Esophagus muscularis mucosa (tissue), 4 donors: Measurements from ENCODE around the gene USP49. TPM values are rescaled to one million over a fixed set of nuclear protein-coding genes. Genes with fewer than 3 reads are reported as not detected.

Experiments used
- DNase-seq: peaks from one replicate; pipeline ENCODE4 v3.0.0-alpha.2; 2017; ENCODE audit errors: extremely low spot score
- H3K27ac ChIP-seq, 4 donors: fragments of 200-600 bp; sonication (generic); replicated peaks in 1 of 4; 1 replicate in 3 of 4; 2 replicates in 1 of 4; pipeline ENCODE4 v1.5.1; 2016 to 2019; ENCODE audit warnings: mild to moderate bottlenecking in 1 of 4
- H3K27me3 ChIP-seq, 4 donors: fragments of 200-600 bp; sonication (generic); one replicate each; pipeline versions ENCODE4 v1.5.1 to v1.6.0; 2016 to 2019
- H3K36me3 ChIP-seq, 4 donors: fragments of 200-600 bp; sonication (generic); one replicate each; pipeline ENCODE4 v1.5.1; 2016 to 2019
- H3K4me1 ChIP-seq, 4 donors: fragments of 200-600 bp; sonication (generic); one replicate each; pipeline ENCODE4 v1.5.1; 2016 to 2019
- H3K4me3 ChIP-seq, 4 donors: fragments of 200-600 bp; sonication (generic); 1 replicate in 2 of 4; 2 replicates in 2 of 4; pipeline ENCODE4 v1.5.1; 2016 to 2019; ENCODE audit warnings: mild to moderate bottlenecking in 4 of 4, moderate library complexity in 1 of 4
- H3K9me3 ChIP-seq, 4 donors: fragments of 200-600 bp; sonication (generic); 1 replicate in 3 of 4; 2 replicates in 1 of 4; pipeline ENCODE4 v1.5.1; 2016 to 2019
- EP300 ChIP-seq: sonication (generic); formaldehyde crosslinking; IDR thresholded peaks from one replicate; pipeline ENCODE4 v1.6.1; 2017; ENCODE audit warnings: antibody characterized with exemption
- POLR2A ChIP-seq: fragments of 450-650 bp; IDR thresholded peaks from one replicate; pipeline ENCODE4 v1.6.1; 2017; ENCODE audit warnings: antibody characterized with exemption, moderate library complexity, mild to moderate bottlenecking, low read depth
- POLR2AphosphoS5 ChIP-seq, 2 donors: sonication (generic); formaldehyde crosslinking; IDR thresholded peaks; one replicate each; pipeline ENCODE4 v1.6.1; 2017; ENCODE audit warnings: antibody characterized with exemption in 2 of 2
- WGBS: methylation state at CpG from one replicate; pipeline ENCODE4 v1.1.5; 2018; 5-methylcytosine and 5-hydroxymethylcytosine counted together
- intact Hi-C: fragments of 100-400 bp; cut with DNase I; formaldehyde crosslinking; loops from one replicate; pipeline ENCODE4 v1.15.1; 2023
- total RNA-seq, 4 donors: library from RNA; depleted of rRNA; stranded (reverse); fragments of >200 nt; gene quantifications; one replicate each; pipeline versions ENCODE4 v1.1.0 to v1.2.1, GENCODE V29; 2016
- TF ChIP-seq, protein P1 (sequence below), 3 experiments: fragments of 200-600 bp in 2 of 3; fragments of 450-650 bp in 1 of 3; sonication (generic) in 2 of 3; IDR thresholded peaks; one replicate each; pipeline ENCODE4 v1.5.1; 2017 to 2019; ENCODE audit warnings: antibody characterized with exemption in 3 of 3, mild to moderate bottlenecking in 2 of 3, moderate library complexity in 1 of 3

The USP49 gene
- total RNA-seq, 4 donors from 2014 or later, result 1.3 to 2.5 (median 2.3) TPM

DNA sequence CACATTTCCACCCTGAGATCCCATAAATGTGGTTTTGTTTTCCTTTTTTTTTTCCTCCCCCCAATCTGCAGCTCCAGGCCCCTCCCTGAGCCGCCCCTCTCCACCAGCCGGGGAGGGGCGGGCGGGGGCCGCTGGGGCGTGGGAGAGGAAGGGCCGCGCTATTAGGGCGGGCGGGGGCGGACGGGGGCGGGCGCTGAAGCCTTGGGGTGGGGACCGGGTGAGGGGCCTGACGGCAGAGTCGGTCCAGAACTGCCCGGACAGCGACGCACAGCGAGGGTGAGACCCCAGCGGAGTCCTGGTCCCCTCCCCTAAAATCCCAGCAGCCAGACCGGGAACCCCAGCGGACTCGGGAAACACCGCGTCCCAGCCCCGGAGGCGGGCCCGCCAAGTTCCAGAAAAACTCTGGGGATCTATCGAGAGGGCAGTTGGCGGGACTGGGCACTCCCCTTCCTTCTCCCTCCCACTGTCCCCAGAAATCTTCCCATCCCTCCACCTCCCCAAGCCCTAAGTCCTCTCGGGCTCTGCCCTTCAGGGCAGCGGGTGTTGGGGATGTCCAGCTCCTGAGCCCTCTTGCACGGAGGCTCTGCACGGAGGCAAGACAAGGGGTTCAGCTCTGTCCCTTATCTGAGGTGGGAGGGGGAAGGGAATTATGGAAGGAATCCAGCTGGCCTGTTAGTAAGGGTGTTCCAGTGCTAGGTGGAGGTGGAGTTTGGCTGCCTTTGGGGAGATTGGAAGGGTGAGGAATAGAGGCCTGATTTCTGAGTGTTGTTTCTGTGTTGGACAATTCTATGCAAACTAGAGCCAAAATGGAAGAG, 114.4 kb downstream of the USP49 start, which contains the start of gene PRICKLE4:
Gene PRICKLE4, plus strand, starts transcription at position 232 of the 815 bp plus-strand sequence. CDS start 2,692 bp downstream, outside the sequence.
- Histone ChIP-seq H3K36me3 (peaks cover 0 to 35% (median 15%) of the 10 kb centered on the region in 4 donors), H3K4me1 (peaks cover 41 to 74% (median 57%) of the 10 kb centered on the region in 4 donors), H3K27ac (peak within 1 kb of the TSS; percentile 83 to 90 (median 88)), H3K27me3 (no peaks in the 10 kb centered on the region), H3K4me3 (peak within 1 kb of the TSS; percentile 71 to 88 (median 78)), H3K9me3 (no peaks in the 10 kb centered on the region)
- DNase-seq, result no peak
- TF ChIP-seq EP300, result no peak
- TF ChIP-seq POLR2AphosphoS5 (IDR thresholded peaks at IDR 0.05), result peak; percentile 10 to 22
- intact Hi-C loops, result loop anchor here (5.0 to 10.0 kb wide), 2 partner anchors 262 to 784 kb away; partner anchors contain the start of gene UBR2
- 0% methylated on average over 34 of the region's 36 CpGs for WGBS

DNA sequence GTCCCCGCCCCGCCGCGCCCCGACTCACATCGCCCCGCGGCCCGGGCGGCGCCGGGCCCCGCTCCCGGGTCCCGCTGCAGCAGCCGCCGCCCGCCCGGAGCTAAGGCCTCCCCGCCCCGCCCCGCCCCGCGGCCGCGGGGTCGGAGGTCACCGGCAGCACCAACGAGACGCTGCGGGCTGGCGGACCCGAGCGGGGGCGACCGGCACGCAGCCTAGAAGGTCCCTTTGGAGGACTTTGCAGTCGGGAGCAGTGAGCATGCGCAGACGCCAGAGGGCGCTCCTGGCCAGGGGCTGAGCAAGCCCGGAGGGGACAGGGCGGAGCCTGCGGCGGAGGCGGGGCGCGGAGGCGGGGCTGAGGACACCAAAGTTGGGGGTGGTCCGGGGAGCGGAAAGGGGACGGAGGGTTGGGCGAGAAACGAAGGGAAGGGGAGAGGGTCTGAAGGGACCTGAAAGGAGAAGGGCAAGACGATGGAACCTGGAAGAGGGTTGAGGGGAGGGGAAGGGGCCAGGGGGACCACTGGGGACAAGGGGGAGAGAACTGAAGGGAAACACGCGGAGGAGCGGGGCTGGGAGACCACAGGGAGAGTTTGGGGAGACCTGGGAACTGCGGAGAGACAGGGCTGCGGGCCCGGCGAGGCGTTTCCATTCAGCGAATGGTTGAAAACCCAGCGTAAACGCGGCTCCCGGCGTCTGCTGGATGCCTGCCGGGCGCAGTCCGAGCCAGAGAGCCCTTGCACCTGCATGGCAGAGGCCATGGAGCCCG, 115.2 kb downstream of the USP49 start, which contains the start of gene FRS3:
Gene FRS3, minus strand, starts transcription at position 113 of the 763 bp plus-strand sequence. CDS start 2,913 bp downstream, outside the sequence.
- under 1% methylated on average over 43 of the region's 73 CpGs for WGBS
- Histone ChIP-seq H3K27me3 (no peaks in the 10 kb centered on the region), H3K4me1 (peaks cover 33 to 66% (median 49%) of the 10 kb centered on the region in 4 donors), H3K9me3 (no peaks in the 10 kb centered on the region), H3K27ac (peak within 1 kb of the TSS; percentile 83 to 90 (median 88)), H3K4me3 (peak within 1 kb of the TSS; percentile 71 to 88 (median 78)), H3K36me3 (peaks cover 5 to 36% (median 23%) of the 10 kb centered on the region in 4 donors)
- DNase-seq, result peak; percentile 99
- intact Hi-C loops, result loop anchor here (5.0 to 10.0 kb wide), 4 partner anchors 43 to 785 kb away; partner anchors contain the start of genes TFEB and UBR2
- peak; percentile 47 to 85 for TF ChIP-seq POLR2AphosphoS5 (IDR thresholded peaks at IDR 0.05)
- no peak for TF ChIP-seq POLR2A
- TF ChIP-seq, protein P1, sequence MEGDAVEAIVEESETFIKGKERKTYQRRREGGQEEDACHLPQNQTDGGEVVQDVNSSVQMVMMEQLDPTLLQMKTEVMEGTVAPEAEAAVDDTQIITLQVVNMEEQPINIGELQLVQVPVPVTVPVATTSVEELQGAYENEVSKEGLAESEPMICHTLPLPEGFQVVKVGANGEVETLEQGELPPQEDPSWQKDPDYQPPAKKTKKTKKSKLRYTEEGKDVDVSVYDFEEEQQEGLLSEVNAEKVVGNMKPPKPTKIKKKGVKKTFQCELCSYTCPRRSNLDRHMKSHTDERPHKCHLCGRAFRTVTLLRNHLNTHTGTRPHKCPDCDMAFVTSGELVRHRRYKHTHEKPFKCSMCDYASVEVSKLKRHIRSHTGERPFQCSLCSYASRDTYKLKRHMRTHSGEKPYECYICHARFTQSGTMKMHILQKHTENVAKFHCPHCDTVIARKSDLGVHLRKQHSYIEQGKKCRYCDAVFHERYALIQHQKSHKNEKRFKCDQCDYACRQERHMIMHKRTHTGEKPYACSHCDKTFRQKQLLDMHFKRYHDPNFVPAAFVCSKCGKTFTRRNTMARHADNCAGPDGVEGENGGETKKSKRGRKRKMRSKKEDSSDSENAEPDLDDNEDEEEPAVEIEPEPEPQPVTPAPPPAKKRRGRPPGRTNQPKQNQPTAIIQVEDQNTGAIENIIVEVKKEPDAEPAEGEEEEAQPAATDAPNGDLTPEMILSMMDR (IDR thresholded peaks at IDR 0.05), result peak; percentile 92 to 97 (median 93)
- no peak for TF ChIP-seq EP300

DNA sequence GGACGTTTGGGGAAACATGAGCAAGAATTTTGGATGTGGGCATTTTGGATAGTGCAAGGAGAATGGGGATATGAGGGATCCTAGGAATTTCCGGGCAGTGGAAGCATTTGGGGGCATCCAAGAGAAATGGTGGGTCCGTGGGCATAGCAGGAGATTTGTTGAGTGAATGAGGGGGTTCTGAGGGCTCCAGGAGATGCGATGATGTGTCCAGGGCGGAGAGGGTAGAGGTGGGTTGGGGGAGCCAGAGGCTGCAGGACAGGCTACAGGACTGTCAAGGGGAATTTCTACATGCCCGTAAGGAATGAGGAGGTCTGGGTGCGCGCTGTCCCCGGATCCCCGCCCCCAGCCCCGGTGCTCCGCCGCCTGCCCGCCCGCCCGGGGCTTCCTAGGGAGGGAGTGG, 115.8 kb downstream of the USP49 start:
- H3K27ac ChIP-seq, result peak overlapping the region; percentile 44 to 90 (median 84)
- intact Hi-C loops, result loop anchor here (5.0 to 10.0 kb wide), 2 partner anchors 42 to 75 kb away; partner anchors contain the start of gene TFEB
- WGBS, result 6% methylated on average over 10 of the region's 16 CpGs

DNA sequence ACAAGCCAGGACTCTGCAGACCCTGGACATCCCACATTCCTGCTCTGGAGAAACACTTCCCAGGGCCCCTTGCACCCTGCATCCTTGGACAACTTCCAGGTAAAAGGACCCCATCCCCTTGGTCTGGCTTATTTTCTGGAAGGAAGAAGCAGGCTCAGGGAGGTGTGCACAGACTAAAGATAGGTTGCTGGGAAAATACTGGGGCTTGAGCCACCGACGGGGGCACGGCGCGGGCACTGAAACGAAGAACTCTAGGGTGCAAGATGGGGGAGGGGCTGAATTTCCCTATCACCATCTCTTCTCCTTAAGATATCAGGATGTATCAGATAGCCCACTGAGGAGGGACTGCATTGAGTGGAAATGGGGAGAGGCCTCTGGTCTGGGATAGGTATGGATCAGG, 116.3 kb downstream of the USP49 start:
- peaks cover 13 to 38% (median 33%) of the 10 kb centered on the region in 4 donors for H3K36me3 ChIP-seq
- no peak for TF ChIP-seq POLR2AphosphoS5 (IDR thresholded peaks at IDR 0.05)
- no peak for TF ChIP-seq EP300
- TF ChIP-seq, protein P1 (IDR thresholded peaks at IDR 0.05), result no peak
- no peak for TF ChIP-seq POLR2A
- no peaks in the 10 kb centered on the region for H3K27me3 ChIP-seq
- intact Hi-C loops, result loop anchor here (5.0 to 10.0 kb wide), 2 partner anchors 42 to 74 kb away; partner anchors contain the start of gene TFEB
- no peak for DNase-seq
- no peaks in the 10 kb centered on the region for H3K9me3 ChIP-seq
- 56% methylated on average over 6 of the region's 6 CpGs for WGBS
- H3K4me3 ChIP-seq, result peak overlapping the region; percentile 71 to 88 (median 78)
- peaks cover 29 to 55% (median 38%) of the 10 kb centered on the region in 4 donors for H3K4me1 ChIP-seq
- peak overlapping the region; percentile 44 to 90 (median 84) for H3K27ac ChIP-seq

More for the DNA sequence above, 115.8 kb downstream of the USP49 start:
- no peaks in the 10 kb centered on the region for H3K9me3 ChIP-seq
- H3K4me3 ChIP-seq, result peak overlapping the region; percentile 71 to 88 (median 78)
- H3K4me1 ChIP-seq, result peaks cover 29 to 60% (median 42%) of the 10 kb centered on the region in 4 donors
- H3K27me3 ChIP-seq, result no peaks in the 10 kb centered on the region
- peaks cover 10 to 36% (median 29%) of the 10 kb centered on the region in 4 donors for H3K36me3 ChIP-seq
- TF ChIP-seq EP300 (no peak), POLR2A (no peak), POLR2AphosphoS5 (IDR thresholded peaks at IDR 0.05) (no peak)
- TF ChIP-seq, protein P1 (IDR thresholded peaks at IDR 0.05), result no peak
- DNase-seq, result no peak
